Measurements from ENCODE around the gene TMEM35B.

The TMEM35B gene

DNA sequence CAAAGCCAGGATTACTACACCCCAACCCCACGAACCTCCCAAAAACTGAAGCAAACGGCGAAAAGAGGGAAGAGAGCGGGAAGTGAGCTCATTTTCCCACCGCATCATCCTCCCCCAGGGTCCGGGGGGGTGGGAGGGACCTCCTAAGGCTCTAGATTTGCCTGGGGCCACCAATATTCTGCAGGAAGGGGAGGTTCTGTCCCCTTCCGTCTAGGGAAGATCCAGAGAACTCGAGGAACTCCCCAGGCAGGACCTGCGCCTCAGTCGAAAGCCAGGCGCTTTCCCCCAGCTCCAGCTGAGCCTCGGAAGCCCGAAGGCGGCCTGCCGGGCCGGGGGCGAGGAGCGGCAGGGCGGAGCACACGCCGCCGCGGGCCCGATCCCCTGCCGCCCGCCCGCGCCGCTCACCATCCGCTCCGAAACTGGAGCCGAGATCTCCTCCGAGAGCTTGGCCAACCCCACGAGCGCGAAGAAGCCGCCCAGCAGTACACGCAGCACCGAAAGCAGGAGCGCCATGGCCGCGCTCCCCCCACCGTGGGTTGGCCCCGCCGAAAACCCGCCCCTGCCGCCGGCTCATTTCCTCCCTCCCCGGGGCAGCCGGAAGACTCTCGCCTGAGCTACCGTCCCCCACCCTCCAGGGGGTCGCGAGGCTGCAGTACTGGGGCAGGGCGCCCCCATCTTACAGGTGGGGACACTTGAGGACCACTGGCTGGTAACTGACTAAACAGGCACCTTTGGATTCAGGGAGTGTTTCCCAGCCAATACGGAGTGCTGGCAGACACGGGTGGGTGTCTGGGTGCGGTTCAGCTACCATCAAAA is at the start of gene TMEM35B:
Gene TMEM35B, minus strand, starts transcription at position 555 of the 816 bp plus-strand sequence. Its CDS starts 42 bp downstream, at position 513.
- peak; percentile 89 for ATAC-seq
- no peak for TF ChIP-seq ZNF8 (CRISPR knock-in tag; IDR thresholded peaks at IDR 0.05)
- TF ChIP-seq GLIS3 (CRISPR knock-in tag; IDR thresholded peaks at IDR 0.05): no peak
- TF ChIP-seq ZNF565 (CRISPR knock-in tag; conservative IDR thresholded peaks at IDR 0.05; ENCODE audit: low read depth): no peak
- TF ChIP-seq, protein P1, sequence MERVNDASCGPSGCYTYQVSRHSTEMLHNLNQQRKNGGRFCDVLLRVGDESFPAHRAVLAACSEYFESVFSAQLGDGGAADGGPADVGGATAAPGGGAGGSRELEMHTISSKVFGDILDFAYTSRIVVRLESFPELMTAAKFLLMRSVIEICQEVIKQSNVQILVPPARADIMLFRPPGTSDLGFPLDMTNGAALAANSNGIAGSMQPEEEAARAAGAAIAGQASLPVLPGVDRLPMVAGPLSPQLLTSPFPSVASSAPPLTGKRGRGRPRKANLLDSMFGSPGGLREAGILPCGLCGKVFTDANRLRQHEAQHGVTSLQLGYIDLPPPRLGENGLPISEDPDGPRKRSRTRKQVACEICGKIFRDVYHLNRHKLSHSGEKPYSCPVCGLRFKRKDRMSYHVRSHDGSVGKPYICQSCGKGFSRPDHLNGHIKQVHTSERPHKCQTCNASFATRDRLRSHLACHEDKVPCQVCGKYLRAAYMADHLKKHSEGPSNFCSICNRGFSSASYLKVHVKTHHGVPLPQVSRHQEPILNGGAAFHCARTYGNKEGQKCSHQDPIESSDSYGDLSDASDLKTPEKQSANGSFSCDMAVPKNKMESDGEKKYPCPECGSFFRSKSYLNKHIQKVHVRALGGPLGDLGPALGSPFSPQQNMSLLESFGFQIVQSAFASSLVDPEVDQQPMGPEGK (CRISPR knock-in tag; IDR thresholded peaks at IDR 0.05; ENCODE audit: borderline replicate concordance): peak; percentile 44; the same call in 1 of the 2 replicates
- no peak for TF ChIP-seq BACH2 (CRISPR knock-in tag; IDR thresholded peaks at IDR 0.05; ENCODE audit: borderline replicate concordance)

DNA sequence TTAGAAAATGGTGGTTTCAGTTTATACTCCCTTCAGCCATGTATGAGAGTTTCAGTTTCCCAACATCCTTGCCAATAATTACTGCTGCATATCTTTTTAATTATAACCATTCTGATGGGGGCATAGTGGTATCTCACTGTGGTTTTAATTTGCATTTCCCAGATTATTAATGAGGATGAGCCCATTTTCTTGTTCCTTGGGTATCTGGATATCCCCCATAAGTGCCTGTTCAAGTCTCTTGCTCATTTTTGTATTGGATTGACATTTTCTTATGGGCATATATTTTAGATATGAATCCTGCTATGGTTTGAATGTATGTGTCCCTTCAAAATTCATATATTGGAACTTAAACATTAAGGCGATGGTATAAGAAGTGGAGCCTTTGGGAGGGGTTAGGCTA is 48.2 kb upstream of the TMEM35B start:
- TF ChIP-seq ZNF565 (CRISPR knock-in tag; conservative IDR thresholded peaks at IDR 0.05; ENCODE audit: low read depth): no peak
- ATAC-seq: no peak

DNA sequence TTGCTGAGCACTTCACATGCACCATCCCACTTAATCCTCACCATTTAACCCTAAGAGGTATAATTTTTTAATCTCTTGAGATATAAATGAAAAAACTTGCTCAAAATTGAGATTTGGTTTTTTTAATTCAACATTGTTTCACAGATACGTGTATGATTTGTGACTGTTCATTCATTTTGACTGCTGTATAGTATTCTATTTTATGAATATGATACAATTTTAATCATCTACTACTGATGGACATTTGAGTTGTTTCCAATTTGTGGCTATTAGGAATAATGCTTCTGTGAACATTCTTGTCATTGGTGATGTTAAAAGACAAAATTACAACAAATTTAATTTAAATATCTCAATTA is 47.2 kb upstream of the TMEM35B start:
- ATAC-seq: no peak
- TF ChIP-seq ZFP3 (CRISPR knock-in tag; IDR thresholded peaks at IDR 0.05) (no peak), OSR1 (CRISPR knock-in tag; IDR thresholded peaks at IDR 0.05) (no peak), BACH2 (CRISPR knock-in tag; IDR thresholded peaks at IDR 0.05; ENCODE audit: borderline replicate concordance) (no peak), ZNF565 (CRISPR knock-in tag; conservative IDR thresholded peaks at IDR 0.05; ENCODE audit: low read depth) (no peak), ZFP30 (CRISPR knock-in tag; IDR thresholded peaks at IDR 0.05) (no peak), ZNF8 (CRISPR knock-in tag; IDR thresholded peaks at IDR 0.05) (no peak), CSDC2 (CRISPR knock-in tag; IDR thresholded peaks at IDR 0.05) (no peak), ZNF70 (CRISPR knock-in tag; IDR thresholded peaks at IDR 0.05) (no peak), SNAI2 (CRISPR knock-in tag; IDR thresholded peaks at IDR 0.05) (no peak), GLIS3 (CRISPR knock-in tag; IDR thresholded peaks at IDR 0.05) (no peak), TOX (CRISPR knock-in tag; IDR thresholded peaks at IDR 0.05; ENCODE audit: borderline replicate concordance) (no peak), ARNTL (CRISPR knock-in tag; IDR thresholded peaks at IDR 0.05; ENCODE audit: borderline replicate concordance, low read depth) (no peak), RARB (CRISPR knock-in tag; IDR thresholded peaks at IDR 0.05) (no peak), ESRRG (CRISPR knock-in tag; IDR thresholded peaks at IDR 0.05) (no peak), TCF4 (CRISPR knock-in tag; IDR thresholded peaks at IDR 0.05; ENCODE audit: borderline replicate concordance) (no peak)
- TF ChIP-seq, protein P2, sequence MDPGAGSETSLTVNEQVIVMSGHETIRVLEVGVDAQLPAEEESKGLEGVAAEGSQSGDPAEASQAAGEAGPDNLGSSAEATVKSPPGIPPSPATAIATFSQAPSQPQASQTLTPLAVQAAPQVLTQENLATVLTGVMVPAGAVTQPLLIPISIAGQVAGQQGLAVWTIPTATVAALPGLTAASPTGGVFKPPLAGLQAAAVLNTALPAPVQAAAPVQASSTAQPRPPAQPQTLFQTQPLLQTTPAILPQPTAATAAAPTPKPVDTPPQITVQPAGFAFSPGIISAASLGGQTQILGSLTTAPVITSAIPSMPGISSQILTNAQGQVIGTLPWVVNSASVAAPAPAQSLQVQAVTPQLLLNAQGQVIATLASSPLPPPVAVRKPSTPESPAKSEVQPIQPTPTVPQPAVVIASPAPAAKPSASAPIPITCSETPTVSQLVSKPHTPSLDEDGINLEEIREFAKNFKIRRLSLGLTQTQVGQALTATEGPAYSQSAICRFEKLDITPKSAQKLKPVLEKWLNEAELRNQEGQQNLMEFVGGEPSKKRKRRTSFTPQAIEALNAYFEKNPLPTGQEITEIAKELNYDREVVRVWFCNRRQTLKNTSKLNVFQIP (CRISPR knock-in tag; IDR thresholded peaks at IDR 0.05; ENCODE audit: borderline replicate concordance, low read depth): no peak
- TF ChIP-seq, protein P3, sequence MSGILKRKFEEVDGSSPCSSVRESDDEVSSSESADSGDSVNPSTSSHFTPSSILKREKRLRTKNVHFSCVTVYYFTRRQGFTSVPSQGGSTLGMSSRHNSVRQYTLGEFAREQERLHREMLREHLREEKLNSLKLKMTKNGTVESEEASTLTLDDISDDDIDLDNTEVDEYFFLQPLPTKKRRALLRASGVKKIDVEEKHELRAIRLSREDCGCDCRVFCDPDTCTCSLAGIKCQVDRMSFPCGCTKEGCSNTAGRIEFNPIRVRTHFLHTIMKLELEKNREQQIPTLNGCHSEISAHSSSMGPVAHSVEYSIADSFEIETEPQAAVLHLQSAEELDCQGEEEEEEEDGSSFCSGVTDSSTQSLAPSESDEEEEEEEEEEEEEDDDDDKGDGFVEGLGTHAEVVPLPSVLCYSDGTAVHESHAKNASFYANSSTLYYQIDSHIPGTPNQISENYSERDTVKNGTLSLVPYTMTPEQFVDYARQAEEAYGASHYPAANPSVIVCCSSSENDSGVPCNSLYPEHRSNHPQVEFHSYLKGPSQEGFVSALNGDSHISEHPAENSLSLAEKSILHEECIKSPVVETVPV (CRISPR knock-in tag; IDR thresholded peaks at IDR 0.05): no peak
- TF ChIP-seq, protein P4, sequence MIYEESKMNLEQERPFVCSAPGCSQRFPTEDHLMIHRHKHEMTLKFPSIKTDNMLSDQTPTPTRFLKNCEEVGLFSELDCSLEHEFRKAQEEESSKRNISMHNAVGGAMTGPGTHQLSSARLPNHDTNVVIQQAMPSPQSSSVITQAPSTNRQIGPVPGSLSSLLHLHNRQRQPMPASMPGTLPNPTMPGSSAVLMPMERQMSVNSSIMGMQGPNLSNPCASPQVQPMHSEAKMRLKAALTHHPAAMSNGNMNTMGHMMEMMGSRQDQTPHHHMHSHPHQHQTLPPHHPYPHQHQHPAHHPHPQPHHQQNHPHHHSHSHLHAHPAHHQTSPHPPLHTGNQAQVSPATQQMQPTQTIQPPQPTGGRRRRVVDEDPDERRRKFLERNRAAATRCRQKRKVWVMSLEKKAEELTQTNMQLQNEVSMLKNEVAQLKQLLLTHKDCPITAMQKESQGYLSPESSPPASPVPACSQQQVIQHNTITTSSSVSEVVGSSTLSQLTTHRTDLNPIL (CRISPR knock-in tag; IDR thresholded peaks at IDR 0.05; ENCODE audit: low read depth): no peak

DNA sequence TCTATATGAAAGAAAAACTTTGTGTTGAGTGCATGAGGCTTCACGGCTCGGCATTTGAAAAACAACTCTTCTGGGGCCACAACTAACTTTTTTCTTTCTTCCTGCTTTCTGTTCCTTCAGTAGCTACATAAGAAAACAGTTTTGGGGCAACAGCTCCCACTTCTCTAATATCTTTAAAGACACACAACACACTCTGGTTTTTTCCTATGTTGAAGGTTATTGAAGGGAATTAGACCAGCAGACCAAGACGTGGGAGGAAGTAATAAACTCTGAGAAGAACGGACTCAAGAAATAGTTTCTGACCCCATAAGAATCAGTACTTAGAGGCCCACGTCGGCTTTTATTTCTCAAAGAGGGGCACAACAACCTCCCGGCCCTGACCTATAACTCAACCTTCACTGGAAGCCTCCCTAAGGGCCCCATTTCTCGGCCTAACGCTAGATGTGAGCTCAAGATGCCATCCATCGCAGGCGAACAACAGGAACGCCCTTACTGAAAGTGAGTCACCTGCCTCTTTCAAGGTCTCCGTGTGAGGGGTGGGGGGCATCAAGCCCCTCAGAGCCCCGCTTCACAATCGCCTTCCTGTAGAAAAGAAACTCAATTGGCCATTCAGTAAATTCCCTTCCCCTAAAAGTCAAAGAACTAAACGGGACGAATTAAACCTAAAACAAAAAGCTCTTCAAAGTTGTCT is 45.8 kb upstream of the TMEM35B start:
- peak; percentile 55 for ATAC-seq
- TF ChIP-seq TOX (CRISPR knock-in tag; IDR thresholded peaks at IDR 0.05; ENCODE audit: borderline replicate concordance) (no peak), ZC3H10 (CRISPR knock-in tag; IDR thresholded peaks at IDR 0.05) (no peak), GLIS3 (CRISPR knock-in tag; IDR thresholded peaks at IDR 0.05) (no peak), RARB (CRISPR knock-in tag; IDR thresholded peaks at IDR 0.05) (no peak), BACH2 (CRISPR knock-in tag; IDR thresholded peaks at IDR 0.05; ENCODE audit: borderline replicate concordance) (no peak), ZNF565 (CRISPR knock-in tag; conservative IDR thresholded peaks at IDR 0.05; ENCODE audit: low read depth) (no peak), ZFP30 (CRISPR knock-in tag; IDR thresholded peaks at IDR 0.05) (no peak)
- TF ChIP-seq, protein P1 (CRISPR knock-in tag; IDR thresholded peaks at IDR 0.05; ENCODE audit: borderline replicate concordance): no peak
- TF ChIP-seq, protein P2 (CRISPR knock-in tag; IDR thresholded peaks at IDR 0.05; ENCODE audit: borderline replicate concordance, low read depth): no peak

Measured in SK-N-SH treated with all-trans-retinoic acid at 6 μM for 48 hours (cell line).